HG03196 (cell line): ENCODE measurements around the gene PDZD2.
"Not testable (repeated sequence)": the region's sequence is repeated elsewhere in the genome, so short reads cannot be mapped to it uniquely, and the experiment has no call there.

ENCODE experiments used
- ATAC-seq: cut with Tn5 transposase; IDR thresholded peaks from one replicate; pipeline ENCODE4 v1.9.1; 2021; ENCODE audit not compliant: unreplicated experiment

PDZD2 gene

GRCh38 chr5:32090755-32091128 lies 451.8 kb downstream of the PDZD2 start:
- no peak for ATAC-seq

GRCh38 chr5:32092938-32093812 lies 454.2 kb downstream of the PDZD2 start:
- peak; percentile 75 for ATAC-seq

- no peak for ATAC-seq
Observed at GRCh38 chr5:32094691-32095090, 455.8 kb downstream of the PDZD2 start.

GRCh38 chr5:32095261-32095671 lies 456.3 kb downstream of the PDZD2 start:
- no peak for ATAC-seq

GRCh38 chr5:32096891-32097595 lies 458.1 kb downstream of the PDZD2 start:
- ATAC-seq: no peak

GRCh38 chr5:32098291-32098690 lies 459.4 kb downstream of the PDZD2 start:
- no peak for ATAC-seq

GRCh38 chr5:32098890-32099310 lies 460.0 kb downstream of the PDZD2 start:
- ATAC-seq: no peak

- ATAC-seq: no peak
Observed at GRCh38 chr5:32099486-32100035, 460.6 kb downstream of the PDZD2 start.

- ATAC-seq: no peak
Observed at GRCh38 chr5:32100230-32100629, 461.3 kb downstream of the PDZD2 start.

GRCh38 chr5:32100691-32101302 lies 461.9 kb downstream of the PDZD2 start:
- ATAC-seq: no peak

- no peak for ATAC-seq
Observed at GRCh38 chr5:32102254-32102986, 463.5 kb downstream of the PDZD2 start.

GRCh38 chr5:32103521-32103920 lies 464.6 kb downstream of the PDZD2 start:
- ATAC-seq: no peak

- no peak for ATAC-seq
Observed at GRCh38 chr5:32107291-32107690, 468.4 kb downstream of the PDZD2 start.

- no peak for ATAC-seq
Observed at GRCh38 chr5:32108167-32108566, 469.2 kb downstream of the PDZD2 start.

- no peak for ATAC-seq
Observed at GRCh38 chr5:32109236-32109635, 470.3 kb downstream of the PDZD2 start.

- no peak for ATAC-seq
Observed at GRCh38 chr5:32110111-32110696, 471.3 kb downstream of the PDZD2 start.

- no peak for ATAC-seq
Observed at GRCh38 chr5:32115985-32116384, 477.1 kb downstream of the PDZD2 start.

- no peak for ATAC-seq
Observed at GRCh38 chr5:32116574-32117313, 477.8 kb downstream of the PDZD2 start.

- not testable (repeated sequence) for ATAC-seq
Observed at GRCh38 chr5:32118922-32119321, 480.0 kb downstream of the PDZD2 start.
